Naive thymus-derived CD8-positive, alpha-beta T cell (primary cell): Measurements from ENCODE around the gene NMUR2. TPM values are rescaled to one million over a fixed set of nuclear protein-coding genes. Genes with fewer than 3 reads are reported as not detected.
A peak's percentile ranks its signal among the peaks of the same experiment; 100 is the strongest.

ENCODE experiments used
- ATAC-seq, 2 donors: fragments of 150-1000 bp; cut with Tn5 transposase in 1 of 2; sonication (Bioruptor Pico), chemical (Tn5 transposase) in 1 of 2; 1 replicate in 1 of 2; 2 replicates in 1 of 2; pipeline ENCODE4 v1.10.0; 2021; ENCODE audit warnings: mild to moderate bottlenecking in 2 of 2, moderate library complexity in 2 of 2
- POLR2A ChIA-PET: fragments of 350-600 bp; sonication (Branson Sonifier 250); formaldehyde crosslinking; loops from one replicate; lab custom pipeline; 2021; ENCODE audit warnings: antibody characterized with exemption; lab: Charles Lee
- DNase-seq, 10 donors: peaks; one replicate each; pipeline versions ENCODE4 v3.0.0 to v3.0.0-alpha.2; 2020 to 2022
- H3K27ac Mint-ChIP-seq, 10 donors: one replicate each; pipeline ENCODE4 v1.8.0; 2020 to 2022; ENCODE audit warnings: mild to moderate bottlenecking in 10 of 10, mixed read lengths in 10 of 10, moderate library complexity in 4 of 10, inconsistent platforms in 1 of 10
- H3K27me3 Mint-ChIP-seq, 5 donors: one replicate each; pipeline ENCODE4 v1.8.0; 2021 to 2022; ENCODE audit warnings: mixed read lengths in 5 of 5
- H3K36me3 Mint-ChIP-seq, 3 donors: one replicate each; pipeline ENCODE4 v1.8.0; 2020 to 2022; ENCODE audit warnings: mixed read lengths in 3 of 3, mild to moderate bottlenecking in 2 of 3, inconsistent platforms in 1 of 3
- H3K4me1 Mint-ChIP-seq, 4 donors: one replicate each; pipeline ENCODE4 v1.8.0; 2021 to 2022; ENCODE audit warnings: mixed read lengths in 4 of 4
- H3K4me3 Mint-ChIP-seq, 10 donors: one replicate each; pipeline ENCODE4 v1.8.0; 2020 to 2022; ENCODE audit warnings: mild to moderate bottlenecking in 10 of 10, mixed read lengths in 10 of 10, moderate library complexity in 6 of 10, inconsistent platforms in 1 of 10
- H3K9me3 Mint-ChIP-seq, 9 donors: one replicate each; pipeline ENCODE4 v1.8.0; 2020 to 2022; ENCODE audit warnings: mixed read lengths in 9 of 9, mild to moderate bottlenecking in 3 of 9, inconsistent platforms in 1 of 9, moderate library complexity in 1 of 9
- polyA plus RNA-seq, 3 donors: library from polyadenylated mRNA; unstranded; fragments of 300-500 nt; fragmentation: Illumina TruSeq; gene quantifications; one replicate each; pipeline ENCODE4 v1.2.3, GENCODE V29; 2021
- total RNA-seq, 8 experiments: library from RNA in 2 of 8; stranded (reverse) in 2 of 8; gene quantifications; one replicate each; pipeline ENCODE4 v1.2.3 and lab custom pipeline; 2021 to 2026

NMUR2 gene, protein sequence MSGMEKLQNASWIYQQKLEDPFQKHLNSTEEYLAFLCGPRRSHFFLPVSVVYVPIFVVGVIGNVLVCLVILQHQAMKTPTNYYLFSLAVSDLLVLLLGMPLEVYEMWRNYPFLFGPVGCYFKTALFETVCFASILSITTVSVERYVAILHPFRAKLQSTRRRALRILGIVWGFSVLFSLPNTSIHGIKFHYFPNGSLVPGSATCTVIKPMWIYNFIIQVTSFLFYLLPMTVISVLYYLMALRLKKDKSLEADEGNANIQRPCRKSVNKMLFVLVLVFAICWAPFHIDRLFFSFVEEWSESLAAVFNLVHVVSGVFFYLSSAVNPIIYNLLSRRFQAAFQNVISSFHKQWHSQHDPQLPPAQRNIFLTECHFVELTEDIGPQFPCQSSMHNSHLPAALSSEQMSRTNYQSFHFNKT
- total RNA-seq, result not detected
- polyA plus RNA-seq, result not detected
- total RNA-seq (lab: John Stamatoyannopoulos, UW), result 0 to 0.08 (median 0) reads per million in 6 experiments

DNA sequence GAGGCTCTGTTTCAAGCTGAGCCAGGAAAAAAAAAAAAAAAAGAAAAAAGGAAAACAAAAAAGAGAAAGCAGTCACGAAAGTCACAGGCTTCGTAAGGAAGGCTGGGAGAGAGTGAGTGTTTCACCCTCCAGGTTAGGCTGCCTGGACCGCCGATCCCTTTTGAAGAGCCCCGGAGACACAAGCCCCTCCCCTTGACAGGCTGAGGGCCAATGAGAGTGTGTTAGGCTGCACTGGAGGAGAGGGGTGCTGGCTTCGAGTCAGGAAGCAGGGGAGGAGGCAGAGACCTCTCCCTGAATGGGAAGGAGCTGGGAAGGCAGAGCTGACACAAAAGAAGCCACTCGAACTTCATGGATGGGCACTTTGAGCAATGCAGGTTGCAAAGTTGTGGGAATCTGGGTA is at the start of gene NMUR2:
Gene NMUR2 (minus strand): TSS at position 135 of the 400 bp plus-strand sequence. CDS start 166 bp downstream, outside the sequence.
- H3K4me1 Mint-ChIP-seq, result no peaks in the 10 kb centered on the region
- peaks cover 0 to 14% (median 0%) of the 10 kb centered on the region in 9 donors for H3K9me3 Mint-ChIP-seq
- H3K36me3 Mint-ChIP-seq, result no peaks in the 10 kb centered on the region
- H3K27ac Mint-ChIP-seq, result peak within 1 kb of the TSS in 1 of 10 donors; percentile 14
- peaks cover 0 to 12% (median 3%) of the 10 kb centered on the region in 5 donors for H3K27me3 Mint-ChIP-seq
- no peak within 1 kb of the TSS for H3K4me3 Mint-ChIP-seq
- POLR2A ChIA-PET, result no interaction called here
- DNase-seq (no peak), ATAC-seq (no peak)

DNA sequence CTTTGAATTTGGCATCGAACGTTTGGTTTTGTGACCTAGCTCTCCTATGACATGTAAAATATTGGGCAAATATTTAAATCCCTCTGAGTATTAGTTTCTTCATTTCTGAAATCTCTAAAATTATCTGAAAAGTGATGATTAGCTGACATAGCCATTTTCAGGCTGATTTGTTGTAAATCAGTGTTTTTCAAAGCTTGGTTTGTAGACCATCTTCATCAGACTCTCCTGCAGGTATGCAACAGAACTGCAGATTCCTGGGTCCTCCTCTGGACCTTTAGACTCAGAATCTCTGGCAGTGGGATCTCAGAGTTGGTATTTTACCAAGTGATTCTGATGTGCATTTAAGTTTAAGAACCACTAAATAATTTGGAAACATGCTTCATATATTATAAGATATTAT is 38.9 kb upstream of the NMUR2 start:
- Mint-ChIP-seq H3K4me3 (no peak overlapping the region), H3K9me3 (peaks cover 0 to 3% (median 0%) of the 10 kb centered on the region in 9 donors), H3K4me1 (no peaks in the 10 kb centered on the region), H3K36me3 (no peaks in the 10 kb centered on the region), H3K27me3 (peaks cover 0 to 3% (median 1%) of the 10 kb centered on the region in 5 donors), H3K27ac (no peak overlapping the region)
- ATAC-seq (no peak), DNase-seq (no peak)
- POLR2A ChIA-PET, result no interaction called here

DNA sequence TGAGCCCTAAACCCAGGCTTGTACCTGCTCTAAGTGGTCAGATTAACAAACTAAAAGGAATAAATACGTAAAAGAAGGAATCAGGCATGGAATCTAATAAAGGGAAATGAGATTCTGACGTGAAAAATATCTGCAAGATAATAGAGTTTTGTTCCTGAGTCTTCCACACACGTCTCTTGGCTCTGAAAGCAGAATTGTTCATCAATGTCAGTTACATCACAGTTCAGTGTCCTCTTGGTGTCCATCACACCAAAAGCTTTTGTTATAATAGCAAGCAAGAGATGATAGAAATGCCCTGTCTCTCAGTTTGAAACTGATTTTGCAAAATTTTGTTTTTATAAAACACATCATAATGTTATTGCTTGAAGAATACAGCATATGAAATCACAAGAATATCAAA is 34.7 kb upstream of the NMUR2 start:
- ATAC-seq (no peak), DNase-seq (no peak)
- H3K36me3 Mint-ChIP-seq, result no peaks in the 10 kb centered on the region
- POLR2A ChIA-PET, result no interaction called here
- H3K27ac Mint-ChIP-seq, result no peak overlapping the region
- H3K4me3 Mint-ChIP-seq, result no peak overlapping the region
- H3K9me3 Mint-ChIP-seq, result peaks cover 0 to 4% (median 0%) of the 10 kb centered on the region in 9 donors
- H3K27me3 Mint-ChIP-seq, result peaks cover 0 to 3% (median 1%) of the 10 kb centered on the region in 5 donors
- no peaks in the 10 kb centered on the region for H3K4me1 Mint-ChIP-seq

DNA sequence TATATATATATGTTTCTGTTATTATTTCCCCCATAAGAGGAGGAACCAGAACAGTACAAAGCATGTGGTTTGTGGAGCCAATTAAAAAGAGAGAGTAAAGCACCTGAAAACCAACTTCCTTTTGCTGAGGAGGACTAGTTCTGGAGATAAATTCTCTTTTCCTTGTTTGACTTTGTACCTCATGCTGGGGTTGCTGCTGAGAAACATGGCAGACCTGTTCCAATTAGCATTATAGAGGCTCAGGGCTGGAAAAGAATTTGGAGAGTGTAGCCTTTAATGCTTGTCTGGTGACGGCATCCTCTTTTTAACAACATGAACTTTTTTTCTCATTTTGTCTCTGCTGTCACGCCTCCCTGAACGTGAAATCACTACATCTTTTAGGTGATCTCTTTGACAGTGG is 32.8 kb upstream of the NMUR2 start:
- DNase-seq (no peak), ATAC-seq (no peak)
- POLR2A ChIA-PET, result no interaction called here
- H3K27ac Mint-ChIP-seq, result no peak overlapping the region
- peaks cover 0 to 2% (median 0%) of the 10 kb centered on the region in 5 donors for H3K27me3 Mint-ChIP-seq
- H3K4me1 Mint-ChIP-seq, result no peaks in the 10 kb centered on the region
- H3K4me3 Mint-ChIP-seq, result no peak overlapping the region
- H3K9me3 Mint-ChIP-seq, result peaks cover 0 to 4% (median 0%) of the 10 kb centered on the region in 9 donors
- no peaks in the 10 kb centered on the region for H3K36me3 Mint-ChIP-seq

DNA sequence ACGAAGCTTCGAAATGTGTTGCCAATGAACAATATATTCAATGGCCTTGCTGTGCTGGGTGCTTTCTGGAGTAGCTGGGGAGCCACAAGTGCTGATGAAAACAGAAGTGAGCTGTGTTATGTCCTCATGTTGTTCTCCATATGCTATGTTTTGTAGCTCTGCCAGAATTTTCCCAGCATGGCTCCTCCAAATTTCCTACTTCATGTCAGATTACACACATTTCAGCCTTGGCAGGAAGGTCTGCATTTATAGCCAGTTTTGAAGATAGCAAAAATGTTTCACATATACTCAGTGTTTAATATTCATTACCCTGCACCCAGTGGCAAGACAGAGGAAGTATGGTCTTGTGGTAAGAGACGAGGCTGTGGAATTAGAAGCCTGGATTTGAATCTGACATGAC is 22.6 kb upstream of the NMUR2 start:
- Mint-ChIP-seq H3K36me3 (no peaks in the 10 kb centered on the region), H3K4me1 (no peaks in the 10 kb centered on the region), H3K9me3 (no peaks in the 10 kb centered on the region), H3K27me3 (no peaks in the 10 kb centered on the region), H3K4me3 (no peak overlapping the region), H3K27ac (no peak overlapping the region)
- no peak for DNase-seq
- ATAC-seq, result no peak
- POLR2A ChIA-PET, result no interaction called here

DNA sequence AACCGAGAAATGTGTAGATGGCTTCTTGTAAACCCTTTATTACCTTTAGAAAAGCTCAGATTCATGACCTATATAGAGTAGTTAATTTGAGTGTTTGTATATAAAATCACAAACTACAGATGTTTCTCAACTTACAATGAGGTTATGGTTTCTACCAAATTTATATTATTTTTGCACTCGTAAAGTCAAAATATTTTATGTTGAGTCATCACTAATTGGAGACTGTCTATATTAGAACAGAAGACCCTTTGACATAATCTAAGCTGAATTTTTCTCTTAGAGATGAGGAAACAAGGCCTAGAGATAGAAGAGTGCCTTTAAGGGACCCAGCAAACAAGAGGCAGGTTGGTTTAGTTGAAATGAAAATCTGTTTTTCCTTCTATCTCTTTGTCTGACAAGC is 20.0 kb upstream of the NMUR2 start:
- Mint-ChIP-seq H3K9me3 (no peaks in the 10 kb centered on the region), H3K27ac (no peak overlapping the region), H3K27me3 (no peaks in the 10 kb centered on the region), H3K4me3 (no peak overlapping the region), H3K36me3 (no peaks in the 10 kb centered on the region), H3K4me1 (no peaks in the 10 kb centered on the region)
- DNase-seq (no peak), ATAC-seq (no peak)
- POLR2A ChIA-PET, result no interaction called here

DNA sequence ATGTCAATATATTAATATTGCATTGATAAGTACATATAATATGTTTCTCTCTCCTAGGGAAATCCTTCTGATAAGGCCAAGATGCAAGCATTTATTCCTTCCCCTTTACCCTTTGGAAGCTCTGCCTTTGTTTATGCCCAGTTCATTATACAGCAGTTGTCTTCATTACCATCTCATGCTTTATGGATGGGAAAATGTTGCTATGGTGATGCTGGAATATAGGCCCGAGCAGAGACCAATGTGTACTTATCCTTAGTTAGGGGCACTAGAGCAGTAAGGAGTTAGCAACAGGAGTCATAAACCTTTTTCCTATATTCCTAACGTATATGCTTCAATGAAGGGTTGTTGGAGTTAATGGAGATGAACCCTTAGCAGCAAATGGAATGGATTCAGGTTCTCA is 19.4 kb upstream of the NMUR2 start:
- DNase-seq (no peak), ATAC-seq (no peak)
- Mint-ChIP-seq H3K27me3 (no peaks in the 10 kb centered on the region), H3K36me3 (no peaks in the 10 kb centered on the region), H3K27ac (no peak overlapping the region), H3K9me3 (no peaks in the 10 kb centered on the region), H3K4me3 (no peak overlapping the region), H3K4me1 (no peaks in the 10 kb centered on the region)
- POLR2A ChIA-PET, result no interaction called here

DNA sequence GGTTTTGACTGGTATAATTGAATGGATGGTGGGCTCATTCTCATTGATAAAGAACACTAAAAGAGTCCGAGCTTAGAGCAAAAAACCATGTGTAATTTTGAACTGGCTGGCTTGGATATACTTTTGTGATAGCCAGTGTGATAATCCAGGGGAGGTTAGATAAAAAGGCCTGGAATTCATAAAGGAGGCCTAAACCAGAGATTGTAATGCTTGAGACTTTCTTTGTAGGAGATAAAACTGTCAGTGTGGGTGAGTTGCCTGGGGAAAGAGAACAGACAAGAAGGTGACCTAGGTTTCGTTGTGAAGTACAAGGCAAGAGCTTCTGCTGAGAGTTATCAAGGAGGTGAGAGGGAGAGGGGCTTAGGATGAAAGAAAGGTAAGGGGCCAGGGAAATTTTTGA is 17.0 kb upstream of the NMUR2 start:
- Mint-ChIP-seq H3K4me3 (no peak overlapping the region), H3K27me3 (peaks cover 0 to 3% (median 0%) of the 10 kb centered on the region in 5 donors), H3K36me3 (no peaks in the 10 kb centered on the region), H3K27ac (no peak overlapping the region), H3K4me1 (no peaks in the 10 kb centered on the region), H3K9me3 (peaks cover 0 to 5% (median 0%) of the 10 kb centered on the region in 9 donors)
- no peak for DNase-seq
- no peak for ATAC-seq
- POLR2A ChIA-PET, result no interaction called here

DNA sequence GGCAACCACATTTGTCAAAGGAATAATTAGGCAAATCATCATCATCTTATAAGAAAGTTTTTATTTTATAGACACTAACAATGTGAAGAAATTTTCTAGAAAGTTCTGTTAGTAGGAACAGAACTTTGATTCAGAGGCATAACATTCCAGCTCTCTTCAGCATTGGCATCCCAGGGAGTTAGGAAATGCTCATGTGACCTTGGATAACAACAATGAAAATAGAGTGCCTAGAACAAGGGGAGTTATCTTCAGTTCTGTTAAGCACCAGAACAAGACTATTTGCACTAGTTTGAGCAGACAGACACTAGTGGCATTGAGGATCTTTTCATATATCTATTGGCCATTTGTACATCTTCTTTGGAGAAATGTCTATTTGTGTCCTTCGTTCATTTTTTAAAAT is 7.0 kb upstream of the NMUR2 start:
- DNase-seq, result no peak
- H3K36me3 Mint-ChIP-seq, result no peaks in the 10 kb centered on the region
- no peaks in the 10 kb centered on the region for H3K4me1 Mint-ChIP-seq
- ATAC-seq, result no peak
- POLR2A ChIA-PET, result no interaction called here
- H3K9me3 Mint-ChIP-seq, result peaks cover 0 to 16% (median 3%) of the 10 kb centered on the region in 9 donors
- peaks cover 0 to 16% (median 1%) of the 10 kb centered on the region in 5 donors for H3K27me3 Mint-ChIP-seq
- H3K27ac Mint-ChIP-seq, result no peak overlapping the region
- no peak overlapping the region for H3K4me3 Mint-ChIP-seq

DNA sequence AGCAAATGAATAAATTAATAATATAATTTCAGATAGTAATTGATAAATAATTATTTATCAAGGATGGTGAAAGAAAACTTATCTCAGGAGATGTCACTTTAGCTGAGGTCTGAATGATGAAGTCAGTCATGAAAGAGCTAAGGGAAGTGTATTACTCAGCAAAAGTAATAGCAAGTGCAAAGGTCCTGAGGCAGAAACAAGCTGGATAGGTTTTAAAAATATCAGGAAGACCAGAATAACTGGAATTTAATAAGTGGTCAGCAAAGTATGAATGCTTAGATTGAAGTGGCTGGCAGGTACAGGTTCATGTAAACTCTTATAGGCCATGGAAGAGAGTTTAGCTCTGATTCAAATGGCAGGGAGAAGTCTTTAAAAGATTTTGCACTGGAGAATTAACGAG is 1.0 kb upstream of the NMUR2 start:
- Mint-ChIP-seq H3K4me3 (no peak overlapping the region), H3K36me3 (no peaks in the 10 kb centered on the region), H3K9me3 (peaks cover 0 to 14% (median 0%) of the 10 kb centered on the region in 9 donors), H3K27ac (no peak overlapping the region), H3K4me1 (no peaks in the 10 kb centered on the region), H3K27me3 (peaks cover 0 to 15% (median 3%) of the 10 kb centered on the region in 5 donors)
- POLR2A ChIA-PET, result no interaction called here
- DNase-seq, result no peak
- no peak for ATAC-seq

DNA sequence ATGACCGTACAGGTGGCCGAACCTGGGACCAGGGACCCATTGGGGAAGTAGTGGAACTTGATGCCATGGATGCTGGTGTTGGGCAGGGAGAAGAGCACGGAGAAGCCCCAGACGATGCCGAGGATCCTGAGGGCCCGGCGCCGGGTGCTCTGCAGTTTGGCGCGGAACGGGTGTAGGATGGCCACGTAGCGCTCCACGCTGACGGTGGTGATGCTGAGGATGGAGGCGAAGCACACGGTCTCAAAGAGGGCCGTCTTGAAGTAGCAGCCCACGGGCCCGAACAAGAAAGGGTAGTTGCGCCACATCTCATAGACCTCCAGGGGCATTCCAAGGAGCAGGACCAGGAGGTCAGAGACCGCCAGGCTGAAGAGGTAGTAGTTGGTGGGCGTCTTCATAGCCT is 585 bp downstream of the NMUR2 start:
- Mint-ChIP-seq H3K4me3 (no peak overlapping the region), H3K27me3 (peaks cover 0 to 12% (median 3%) of the 10 kb centered on the region in 5 donors), H3K4me1 (no peaks in the 10 kb centered on the region), H3K9me3 (peaks cover 0 to 14% (median 0%) of the 10 kb centered on the region in 9 donors), H3K27ac (peak overlapping the region in 1 of 10 donors; percentile 14), H3K36me3 (no peaks in the 10 kb centered on the region)
- no peak for DNase-seq
- no peak for ATAC-seq
- POLR2A ChIA-PET, result no interaction called here

DNA sequence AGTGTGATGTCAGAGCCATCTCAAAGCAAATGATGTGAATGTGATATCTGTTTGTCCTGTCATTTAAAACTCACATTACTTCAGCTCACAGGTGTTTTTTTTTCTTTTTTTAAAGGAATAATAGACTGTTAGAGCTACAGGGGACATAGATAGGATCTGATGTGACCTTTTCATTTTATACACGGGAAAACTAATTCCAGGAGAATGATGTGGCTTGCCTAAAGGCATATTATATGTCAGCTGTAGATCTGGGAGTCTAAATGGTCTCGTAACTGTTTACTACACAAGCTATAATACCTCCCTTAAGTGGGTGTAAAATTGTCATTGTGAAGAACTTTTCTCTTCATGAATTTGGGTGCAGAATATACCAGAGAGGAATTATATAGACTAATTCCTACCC is 2.0 kb downstream of the NMUR2 start:
- POLR2A ChIA-PET, result no interaction called here
- no peak for ATAC-seq

DNA sequence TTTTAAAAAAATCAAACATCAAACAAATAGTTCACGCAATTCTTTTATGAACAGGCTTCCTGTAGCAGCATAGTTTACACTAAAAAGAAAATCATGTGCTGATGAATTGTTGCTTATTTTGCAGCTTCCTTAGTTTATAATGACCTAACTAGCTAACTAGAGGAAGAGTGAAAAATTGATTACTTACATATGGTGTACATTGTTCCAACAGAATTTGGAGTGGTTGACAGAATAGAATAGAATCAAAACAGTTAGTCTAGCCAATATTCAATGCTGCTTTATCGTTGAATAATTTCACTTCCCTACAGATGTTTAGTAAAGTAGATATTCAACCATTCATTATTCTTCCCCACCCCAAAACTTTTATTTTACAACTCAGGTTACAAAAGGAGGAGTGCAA is 4.2 kb downstream of the NMUR2 start:
- no peak for DNase-seq
- POLR2A ChIA-PET, result no interaction called here
- Mint-ChIP-seq H3K27ac (no peak overlapping the region), H3K36me3 (no peaks in the 10 kb centered on the region), H3K4me1 (no peaks in the 10 kb centered on the region), H3K9me3 (peaks cover 0 to 14% (median 0%) of the 10 kb centered on the region in 9 donors), H3K27me3 (peaks cover 0 to 12% (median 3%) of the 10 kb centered on the region in 5 donors), H3K4me3 (no peak overlapping the region)
- ATAC-seq, result no peak

More for the DNA sequence above, 2.0 kb downstream of the NMUR2 start:
- H3K4me1 Mint-ChIP-seq, result no peaks in the 10 kb centered on the region
- no peak for DNase-seq
- no peak overlapping the region for H3K4me3 Mint-ChIP-seq
- H3K27ac Mint-ChIP-seq, result no peak overlapping the region
- peaks cover 0 to 14% (median 0%) of the 10 kb centered on the region in 9 donors for H3K9me3 Mint-ChIP-seq
- peaks cover 0 to 12% (median 3%) of the 10 kb centered on the region in 5 donors for H3K27me3 Mint-ChIP-seq
- H3K36me3 Mint-ChIP-seq, result no peaks in the 10 kb centered on the region
